Right renal pelvis (tissue), 4 donors: Measurements from ENCODE around the gene PAMR1. TPM values are rescaled to one million over a fixed set of nuclear protein-coding genes. Genes with fewer than 3 reads are reported as not detected.
"Not testable (repeated sequence)": the region's sequence is repeated elsewhere in the genome, so short reads cannot be mapped to it uniquely, and the experiment has no call there.

ENCODE experiments used
- DNase-seq, 4 donors: peaks; one replicate each; pipeline ENCODE4 v3.0.0-alpha.2; 2013; ENCODE audit warnings: low read depth in 4 of 4, low spot score in 3 of 4, missing footprints in 1 of 4
- polyA plus RNA-seq, 4 donors: library from polyadenylated mRNA; unstranded; fragments of 120-200 nt; gene quantifications; one replicate each; pipeline ENCODE4 v1.2.1, GENCODE V29; 2013; ENCODE audit not compliant: insufficient read length in 4 of 4

PAMR1 gene
- polyA plus RNA-seq, result 10 to 100 TPM in 2 of 4 donors, 1 to 10 TPM in 2; 7.2 to 13.9 (median 10.2) TPM

- peak in 3 of 4 donors; percentile 52 to 56 (median 53) for DNase-seq
Observed at GRCh38 chr11:35525501-35526175, at the start of gene PAMR1. PAMR1 (minus strand) TSS chr11:35525616; CDS start chr11:35525585, 31 bp downstream.

GRCh38 chr11:35571696-35572095 is 46.3 kb upstream of the PAMR1 start:
- DNase-seq, result no peak

GRCh38 chr11:35567737-35568465 is 42.5 kb upstream of the PAMR1 start:
- DNase-seq, result no peak

DNA sequence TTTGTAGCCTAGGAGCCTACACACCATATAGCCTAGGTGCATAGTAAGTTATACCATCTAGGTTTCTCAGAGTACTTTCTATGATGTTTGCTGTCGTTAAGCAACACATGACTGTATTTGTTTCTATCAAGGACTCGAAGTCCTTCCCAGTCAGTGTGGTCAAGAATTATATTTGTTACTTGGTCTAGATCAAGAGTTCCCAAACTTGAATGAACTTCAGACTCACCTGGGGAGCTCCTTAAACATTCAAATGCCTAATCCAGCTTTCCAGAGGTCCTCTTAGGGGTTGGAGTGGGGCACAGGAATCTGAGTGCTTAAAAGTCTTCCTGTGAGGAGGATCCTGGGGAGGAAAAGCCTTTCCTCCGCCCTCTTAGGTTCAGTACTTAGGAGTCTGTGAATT is 41.5 kb upstream of the PAMR1 start:
- no peak for DNase-seq

DNA sequence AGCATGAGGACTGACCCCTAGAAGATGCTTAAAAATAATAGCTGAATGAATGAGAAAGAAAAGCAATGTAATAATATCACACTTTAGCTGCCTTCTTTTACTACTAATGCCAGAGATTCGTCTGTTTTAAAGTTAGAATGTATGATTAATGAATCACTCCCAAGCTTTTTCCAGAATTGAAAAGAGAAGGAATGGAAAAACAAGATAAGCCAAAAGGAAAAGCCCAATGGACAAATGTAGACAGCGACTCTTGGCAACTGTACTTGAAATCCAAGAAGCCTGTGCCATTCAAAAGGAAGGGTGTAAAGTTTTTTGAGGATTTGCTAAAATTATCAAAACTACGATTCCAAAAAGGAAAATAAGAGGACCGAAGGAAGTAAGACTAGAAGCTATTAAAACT is 40.8 kb upstream of the PAMR1 start:
- DNase-seq, result no peak

- DNase-seq, result no peak
Observed at GRCh38 chr11:35564245-35564595, 38.8 kb upstream of the PAMR1 start.

- DNase-seq, result no peak
Observed at GRCh38 chr11:35563484-35564244, 38.2 kb upstream of the PAMR1 start.

GRCh38 chr11:35559949-35560348 is 34.5 kb upstream of the PAMR1 start:
- no peak for DNase-seq

- no peak for DNase-seq
Observed at GRCh38 chr11:35558513-35558912, 33.1 kb upstream of the PAMR1 start.

DNA sequence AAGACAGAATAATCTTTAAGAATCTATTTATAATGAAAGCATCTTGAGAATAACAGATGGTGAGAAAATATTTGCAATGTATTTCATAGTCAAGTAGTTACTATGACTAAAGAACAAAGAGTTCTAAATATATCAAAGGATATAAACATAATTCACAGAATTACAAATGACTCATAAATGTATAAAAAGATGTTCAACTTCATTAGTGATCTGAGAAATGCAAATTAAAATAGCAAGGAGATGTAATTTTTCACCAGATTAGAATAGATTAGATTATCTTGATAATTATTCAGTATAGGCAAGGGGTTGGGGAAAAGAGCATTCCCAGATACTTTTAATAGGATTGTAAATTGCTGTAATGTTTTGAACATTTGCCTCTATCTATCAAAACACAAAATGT is 30.1 kb upstream of the PAMR1 start:
- DNase-seq, result no peak

DNA sequence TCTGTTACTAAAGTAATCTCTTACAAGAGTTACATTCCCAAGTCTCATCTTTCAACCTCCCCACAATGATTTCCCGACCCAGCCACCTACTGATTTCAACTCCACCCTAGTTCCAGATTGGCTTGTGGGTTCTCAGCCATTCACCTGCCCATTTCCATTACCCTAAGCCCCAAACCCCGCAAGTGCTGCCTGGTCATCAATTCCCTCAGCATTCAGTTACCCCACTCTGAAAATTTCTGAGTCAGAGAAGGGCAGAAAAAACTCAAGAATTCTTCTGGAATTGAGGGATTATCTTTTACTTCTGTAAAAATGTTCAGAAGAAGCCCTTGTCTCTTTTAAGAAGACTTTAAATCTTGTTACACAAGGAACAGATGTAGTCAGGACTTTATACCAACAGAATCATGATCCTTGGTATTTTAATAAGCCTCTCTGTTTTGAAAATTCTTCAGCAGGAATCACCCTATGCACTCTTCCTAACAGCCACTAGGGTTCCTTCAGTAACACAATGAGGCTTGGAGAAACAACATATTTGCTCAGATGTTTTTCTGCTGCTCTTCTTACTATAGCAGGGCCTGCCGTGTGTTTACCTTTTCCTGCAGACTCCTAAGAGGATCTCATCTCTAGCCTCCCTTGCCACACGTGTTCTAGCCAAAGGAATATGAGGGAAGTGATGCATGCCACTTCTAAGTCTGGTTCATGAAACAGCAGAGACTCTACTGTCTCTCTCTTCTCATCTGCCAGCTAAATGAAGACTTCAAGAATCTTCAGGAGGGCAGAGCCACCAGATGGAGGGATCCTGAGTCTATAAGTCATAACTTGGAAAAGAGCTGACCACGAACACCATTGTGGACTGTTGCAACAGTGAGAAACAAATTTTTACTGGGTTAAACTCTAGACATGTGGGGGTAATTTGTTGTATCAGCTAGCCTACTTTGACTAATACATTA is 29.3 kb upstream of the PAMR1 start:
- no peak for DNase-seq

GRCh38 chr11:35553831-35554230 is 28.4 kb upstream of the PAMR1 start:
- DNase-seq, result no peak

- DNase-seq, result no peak
Observed at GRCh38 chr11:35553021-35553420, 27.6 kb upstream of the PAMR1 start.

- DNase-seq, result no peak
Observed at GRCh38 chr11:35552616-35553015, 27.2 kb upstream of the PAMR1 start.

DNA sequence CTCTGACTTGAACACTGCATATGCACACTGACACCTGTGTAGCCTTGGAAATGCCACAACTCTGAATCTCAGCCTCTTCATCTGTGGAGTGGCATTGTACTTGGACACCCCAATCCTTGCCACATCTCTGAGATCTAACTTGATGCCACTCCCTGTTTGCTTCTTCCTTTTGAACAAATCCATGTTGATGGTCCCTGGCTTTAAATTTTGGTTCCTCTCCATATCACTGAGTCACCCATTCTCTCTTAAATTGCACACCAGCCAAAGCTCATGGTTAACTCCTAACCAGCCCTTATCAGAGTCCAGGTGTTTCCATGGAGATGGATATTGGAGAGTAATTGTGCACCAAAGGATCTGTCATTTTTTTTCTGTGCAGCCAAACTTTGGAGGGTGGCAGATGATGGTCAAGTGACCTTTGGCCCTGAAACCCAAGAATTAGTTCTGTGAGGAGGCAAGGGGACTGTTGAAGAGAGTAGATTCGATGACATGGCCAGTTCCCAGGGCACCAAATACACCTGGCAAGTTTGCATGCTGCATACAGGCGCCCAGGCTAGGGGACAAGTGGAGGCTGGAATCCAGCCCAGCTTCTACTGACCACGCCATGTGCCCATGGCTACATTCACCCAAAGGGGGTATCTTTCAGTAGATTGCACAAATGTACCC is 25.1 kb upstream of the PAMR1 start:
- DNase-seq, result no peak

DNA sequence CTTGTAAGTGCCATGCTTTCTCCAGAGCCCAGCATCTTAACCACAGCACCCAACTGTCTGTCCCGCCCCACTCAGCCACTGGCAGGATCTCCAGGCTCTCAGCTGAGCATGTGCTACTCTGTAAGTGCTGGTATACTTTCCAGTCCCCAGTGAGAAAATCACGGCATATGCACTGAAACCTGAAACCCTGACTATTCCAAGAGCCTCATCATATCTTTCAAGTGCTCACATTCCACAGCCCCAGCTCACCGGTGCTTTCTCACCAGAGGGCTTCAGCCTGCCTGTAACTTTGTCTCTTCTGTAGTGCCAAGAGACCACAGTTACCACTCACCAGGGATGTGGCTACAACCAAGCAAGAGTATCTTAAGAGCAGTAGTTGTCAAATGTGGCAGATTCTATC is 24.4 kb upstream of the PAMR1 start:
- no peak for DNase-seq

DNA sequence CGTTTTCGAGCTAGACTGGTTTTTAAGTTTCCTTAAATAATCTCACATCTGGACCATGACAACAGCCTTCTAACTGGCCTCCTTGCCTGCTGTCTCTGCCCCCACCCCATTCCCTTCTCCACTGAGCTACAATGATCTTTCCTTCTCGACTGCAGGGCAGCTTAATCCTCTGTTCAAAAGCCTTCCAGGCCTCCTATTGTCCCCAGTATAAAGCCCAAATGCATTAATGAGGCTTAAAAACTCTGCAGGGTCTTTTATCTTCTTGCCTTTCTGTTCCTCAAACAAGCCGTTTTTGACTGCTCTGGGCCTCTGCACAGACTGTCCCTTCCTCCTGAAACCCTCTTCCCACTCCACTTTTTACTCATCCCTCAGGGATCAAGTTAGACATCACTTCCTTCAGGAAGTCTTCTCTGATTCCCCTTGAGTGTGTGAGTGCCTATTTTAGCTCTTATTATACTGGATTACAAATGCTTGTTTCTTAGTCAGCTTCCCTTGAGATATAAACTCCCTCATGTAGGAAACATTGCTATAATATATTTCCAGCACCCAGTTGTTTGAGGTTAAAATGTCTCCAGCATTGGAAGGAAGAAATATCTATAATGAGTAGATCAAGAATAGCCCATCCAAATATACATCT is 23.6 kb upstream of the PAMR1 start:
- no peak for DNase-seq

- DNase-seq, result not testable (repeated sequence)
Observed at GRCh38 chr11:35547995-35548394, 22.6 kb upstream of the PAMR1 start.

GRCh38 chr11:35546317-35546716 is 20.9 kb upstream of the PAMR1 start:
- no peak for DNase-seq
